HG02973 (cell line): Measurements from ENCODE around the gene FGFBP2.
"Not testable (repeated sequence)": the region's sequence is repeated elsewhere in the genome, so short reads cannot be mapped to it uniquely, and the experiment has no call there.

ENCODE experiments used
- ATAC-seq: cut with Tn5 transposase; IDR thresholded peaks from one replicate; pipeline ENCODE4 v1.9.1; 2021; ENCODE audit warnings: moderate library complexity; ENCODE audit not compliant: unreplicated experiment

FGFBP2 gene

DNA sequence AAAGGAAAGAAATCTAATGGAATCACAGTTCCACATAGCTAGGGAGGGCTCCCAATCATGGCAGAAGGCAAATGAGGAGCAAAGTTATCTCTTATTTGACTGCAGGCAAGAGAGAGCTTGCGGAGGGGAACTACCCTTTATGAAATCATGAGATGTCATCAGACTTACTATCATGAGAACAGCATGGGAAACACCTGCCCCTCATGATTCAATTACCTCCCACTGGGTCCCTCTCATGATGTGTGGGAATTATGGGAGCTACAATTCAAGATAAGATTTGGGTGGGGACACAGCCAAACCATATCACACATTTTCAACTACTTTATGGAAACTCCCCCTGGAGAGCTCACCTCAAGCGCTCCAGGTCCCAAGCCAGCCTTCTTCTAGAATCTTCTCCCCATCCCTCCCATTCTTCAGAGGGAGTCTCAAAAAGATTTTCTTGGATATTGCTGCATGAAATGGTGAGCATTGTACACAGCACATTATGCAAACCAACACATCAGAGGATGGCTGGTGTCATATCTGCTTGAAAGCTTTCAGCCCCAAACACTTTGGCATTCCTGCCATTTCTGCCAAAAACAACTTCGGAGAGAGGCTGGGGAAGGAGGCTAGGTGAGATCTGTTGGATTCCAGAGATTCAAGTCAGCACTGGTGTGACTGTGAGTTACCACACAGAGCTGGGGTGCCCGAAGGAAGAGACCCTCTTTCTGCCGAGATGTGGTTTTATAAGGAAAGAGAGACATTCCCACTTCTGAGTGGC, 31.3 kb downstream of the FGFBP2 start:
- no peak for ATAC-seq

DNA sequence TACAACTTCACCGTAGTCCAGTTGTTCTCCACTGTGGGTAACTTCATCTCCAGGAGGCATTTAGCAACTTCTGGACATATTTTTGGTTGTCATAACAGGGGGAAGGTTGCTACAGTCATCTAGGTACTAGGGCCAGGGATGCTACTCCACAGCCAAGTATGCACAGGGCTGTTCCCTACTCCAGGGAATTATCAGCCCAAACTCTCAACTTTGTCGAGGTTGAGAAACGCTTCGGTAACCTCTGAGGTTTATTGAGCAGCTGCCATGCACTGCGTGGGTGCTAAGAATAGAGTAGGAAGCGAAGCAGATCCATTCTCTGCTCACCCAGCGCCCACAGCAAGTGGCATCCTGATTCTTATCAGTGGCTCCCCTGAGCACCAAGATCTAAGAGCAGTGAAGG, 32.7 kb downstream of the FGFBP2 start:
- no peak for ATAC-seq

DNA sequence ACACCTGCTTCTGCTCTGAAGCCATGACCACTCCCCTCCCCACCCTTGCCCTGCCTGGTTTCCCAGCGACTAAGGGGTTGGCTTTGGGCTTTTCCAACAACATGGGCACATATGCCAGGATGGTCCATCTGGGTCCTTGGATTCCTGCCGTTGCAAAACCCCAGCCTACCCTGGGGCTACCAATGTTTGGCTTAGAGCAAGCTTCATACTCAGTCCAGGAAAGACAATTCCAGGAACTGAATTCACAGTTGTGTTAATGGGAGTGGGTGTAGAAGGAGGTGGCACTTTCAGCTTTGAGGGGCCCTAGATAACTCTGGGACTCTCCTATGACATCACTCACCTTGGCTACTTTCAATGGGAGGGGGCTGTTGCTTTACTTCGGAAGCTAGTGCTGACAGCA, 33.4 kb downstream of the FGFBP2 start:
- ATAC-seq = no peak

DNA sequence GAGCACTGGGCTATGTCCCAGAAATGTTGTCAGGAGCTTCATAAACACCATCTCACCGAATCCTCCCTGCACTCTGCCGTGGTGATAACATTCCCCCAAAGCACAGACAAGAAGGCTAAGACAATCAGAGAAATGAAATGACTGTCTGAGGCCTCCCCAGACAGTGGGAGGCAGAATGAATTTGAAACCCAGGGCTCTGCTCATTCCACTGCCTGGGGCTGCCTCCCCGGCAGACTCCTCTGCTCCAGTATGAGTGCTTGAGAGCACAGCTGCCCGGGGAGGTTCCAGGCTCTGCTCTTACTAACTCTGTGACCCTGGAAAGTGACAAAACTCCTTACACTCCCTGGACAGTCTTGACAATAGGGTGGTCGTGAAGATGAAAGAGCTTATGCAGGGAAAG, 34.1 kb downstream of the FGFBP2 start:
- no peak for ATAC-seq

DNA sequence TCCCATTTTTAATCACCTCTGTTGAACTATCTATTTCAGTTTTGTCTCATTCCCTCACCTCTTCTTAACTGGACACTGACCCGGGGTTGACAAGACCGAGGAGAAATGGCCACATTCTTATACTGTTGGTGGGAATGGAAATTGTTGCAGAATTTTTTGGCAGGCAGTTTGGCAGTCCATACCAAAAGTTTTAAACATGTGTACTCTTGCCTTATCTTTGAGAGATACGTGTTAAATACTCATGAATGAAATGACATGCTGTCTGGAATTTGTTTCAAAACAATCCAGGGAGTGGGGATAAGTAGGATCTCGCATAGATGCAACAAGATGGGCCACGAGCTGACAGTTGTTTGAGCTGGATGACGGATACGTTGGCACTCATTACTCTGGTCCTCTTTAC, 36.5 kb downstream of the FGFBP2 start:
- no peak for ATAC-seq

DNA sequence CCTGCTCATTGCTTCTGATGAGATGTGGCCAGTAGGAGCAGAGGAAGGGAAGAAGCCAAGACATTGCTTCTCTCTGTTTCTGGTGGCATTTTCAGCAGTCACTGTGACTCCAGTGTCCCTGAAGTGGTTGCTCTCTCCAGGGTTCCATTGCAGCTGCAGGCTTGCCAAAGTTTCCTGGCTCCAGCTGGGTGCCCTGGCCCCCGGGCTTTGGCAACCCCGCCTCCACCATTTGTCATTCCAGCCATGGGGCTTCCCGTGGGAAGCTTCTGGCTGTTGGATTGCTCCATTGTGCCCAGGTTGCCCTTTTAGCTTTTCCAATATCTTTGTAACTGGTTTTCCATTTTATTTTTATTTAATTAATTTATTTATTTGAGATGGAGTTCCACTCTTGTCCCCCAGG, 37.1 kb downstream of the FGFBP2 start:
- ATAC-seq = no peak

DNA sequence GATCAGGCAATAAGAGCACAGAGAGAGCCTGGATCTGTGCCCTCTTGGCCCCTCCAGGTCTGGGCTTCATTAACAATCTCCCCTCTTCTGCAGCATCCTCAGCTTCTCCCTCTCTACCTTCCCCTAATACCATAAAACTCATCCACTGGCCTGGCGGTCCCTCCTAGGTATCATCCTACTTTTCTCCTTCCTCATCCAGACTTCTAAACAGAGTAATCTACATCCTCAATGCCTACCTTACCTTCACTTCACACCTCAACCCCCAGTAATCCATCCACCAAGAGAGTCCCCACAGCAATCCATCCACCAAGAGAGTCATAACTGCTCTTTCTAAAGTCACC, 41.4 kb downstream of the FGFBP2 start:
- no peak for ATAC-seq

DNA sequence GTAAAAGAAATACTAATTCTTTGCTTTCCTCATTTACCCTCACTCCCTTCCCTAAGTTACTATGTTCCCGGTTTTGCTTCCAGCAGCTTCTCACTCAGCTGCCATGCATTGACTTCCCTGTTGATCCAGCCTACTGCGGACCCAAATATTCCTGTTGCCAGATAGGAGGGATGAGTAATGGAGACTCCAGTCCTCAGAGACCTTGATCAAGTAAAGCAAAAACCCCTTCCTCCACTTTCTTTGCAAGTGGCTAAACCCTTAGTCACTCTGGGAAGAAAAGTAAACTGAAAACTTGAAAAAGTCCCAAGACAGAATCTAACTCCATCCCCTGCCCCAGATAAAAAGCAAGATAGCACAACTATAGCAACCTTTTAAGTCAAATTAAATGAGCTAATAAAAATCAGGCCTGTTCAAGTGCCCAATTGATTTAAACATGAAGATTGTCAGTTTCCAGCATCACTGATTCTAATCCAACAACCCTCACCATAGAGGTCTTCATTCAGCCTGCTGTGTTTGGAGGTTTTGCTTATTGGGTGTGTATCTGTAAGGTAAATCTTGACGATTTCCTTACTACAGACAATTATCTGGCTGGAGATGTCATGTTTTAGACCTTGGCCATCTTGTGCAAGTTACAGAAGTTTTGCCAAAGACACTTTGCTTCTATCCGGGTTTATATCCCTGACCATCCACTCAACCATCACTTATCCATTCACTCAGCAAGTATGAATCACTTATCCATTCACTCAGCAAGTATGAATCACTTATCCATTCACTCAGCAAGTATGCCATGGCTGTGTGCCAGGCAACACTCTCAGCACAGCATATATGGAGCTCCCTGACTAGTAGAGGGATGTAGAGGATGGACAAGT, 42.0 kb downstream of the FGFBP2 start:
- ATAC-seq = no peak

DNA sequence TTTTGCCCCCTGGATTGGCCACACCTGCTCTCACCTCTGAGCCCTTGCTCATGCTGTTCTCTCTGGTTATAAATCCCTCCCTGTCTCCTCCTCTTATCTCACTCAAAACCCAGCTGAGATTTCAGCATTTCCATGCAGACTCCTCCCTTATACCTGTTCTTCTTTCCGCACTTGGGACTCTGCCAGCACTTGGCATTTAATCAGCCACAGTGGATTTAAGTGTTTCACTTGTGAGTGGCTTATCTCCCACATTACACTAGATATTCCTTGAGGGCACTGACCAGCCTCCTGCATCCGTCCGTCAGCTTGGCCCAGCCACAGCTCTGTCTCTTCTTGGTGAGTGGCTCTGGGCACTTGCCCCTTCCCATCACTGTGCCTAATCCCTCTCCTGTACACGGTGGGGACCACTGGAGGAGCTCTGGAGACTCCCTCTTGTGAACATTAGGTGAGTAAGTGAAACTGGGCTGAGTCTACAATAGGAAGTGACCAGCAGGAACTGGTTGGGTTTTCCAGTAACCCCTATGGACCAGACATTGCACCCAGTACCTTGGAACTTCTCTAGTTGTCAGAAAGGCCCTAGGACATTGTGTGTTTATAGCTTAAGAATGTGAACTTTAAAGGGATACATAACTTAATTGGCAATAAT, 44.4 kb downstream of the FGFBP2 start:
- no peak for ATAC-seq

DNA sequence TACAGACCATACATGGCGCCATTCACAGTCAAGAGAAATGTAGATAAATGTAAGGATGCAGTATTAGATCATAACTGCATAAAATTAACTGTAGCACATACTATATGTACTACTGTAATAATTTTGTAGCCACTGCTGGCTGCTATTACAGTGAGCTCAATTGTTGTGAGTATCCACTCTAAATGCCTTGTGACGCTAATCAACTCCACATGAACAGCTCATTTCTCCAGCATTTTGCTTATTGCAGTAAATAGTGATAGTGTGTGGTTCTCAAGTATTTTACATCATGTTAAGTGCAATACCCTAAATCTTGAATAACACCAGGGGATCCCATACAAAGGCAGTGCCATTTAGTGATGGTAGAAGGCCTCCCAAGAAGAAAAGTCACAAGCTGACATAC, 45.7 kb downstream of the FGFBP2 start:
- ATAC-seq = no peak

DNA sequence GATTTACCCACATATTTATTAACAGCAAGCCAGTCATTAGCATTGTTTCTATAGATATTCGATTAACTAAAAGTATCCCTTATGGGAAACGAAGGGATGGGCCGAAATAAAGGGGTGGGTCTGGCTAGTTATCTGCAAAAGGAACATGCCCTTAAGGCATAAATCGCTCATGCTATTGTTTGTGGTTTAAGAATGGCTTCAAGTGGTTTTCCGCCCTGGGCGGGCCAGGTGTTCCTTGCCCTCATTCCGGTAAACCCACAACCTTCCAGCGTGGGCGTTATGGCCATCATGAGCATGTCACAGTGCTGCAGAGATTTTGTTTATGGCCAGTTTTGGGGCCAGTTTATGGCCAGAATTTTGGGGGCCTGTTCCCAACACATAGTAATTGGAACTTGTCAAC, 46.6 kb downstream of the FGFBP2 start:
- ATAC-seq = not testable (repeated sequence)

DNA sequence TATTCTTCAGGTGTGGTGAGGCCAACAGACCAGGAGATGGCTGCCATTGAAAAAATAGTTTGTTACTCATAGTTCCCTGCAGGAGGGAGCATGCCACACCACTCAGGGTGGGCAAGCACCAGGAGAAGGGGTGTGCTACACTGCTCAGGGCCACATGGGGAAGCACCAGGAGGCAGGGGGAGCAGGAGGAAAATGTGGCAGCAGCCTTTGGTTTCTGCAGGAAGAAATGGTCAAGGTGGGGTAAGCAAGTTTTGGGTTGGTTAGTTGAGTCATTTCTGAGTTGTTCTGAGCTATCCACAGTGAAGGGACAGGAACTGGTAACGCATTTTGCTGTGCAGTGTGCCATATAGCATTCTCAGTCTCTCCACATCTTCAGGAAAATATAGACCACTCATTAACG, 48.2 kb downstream of the FGFBP2 start:
- ATAC-seq = no peak

DNA sequence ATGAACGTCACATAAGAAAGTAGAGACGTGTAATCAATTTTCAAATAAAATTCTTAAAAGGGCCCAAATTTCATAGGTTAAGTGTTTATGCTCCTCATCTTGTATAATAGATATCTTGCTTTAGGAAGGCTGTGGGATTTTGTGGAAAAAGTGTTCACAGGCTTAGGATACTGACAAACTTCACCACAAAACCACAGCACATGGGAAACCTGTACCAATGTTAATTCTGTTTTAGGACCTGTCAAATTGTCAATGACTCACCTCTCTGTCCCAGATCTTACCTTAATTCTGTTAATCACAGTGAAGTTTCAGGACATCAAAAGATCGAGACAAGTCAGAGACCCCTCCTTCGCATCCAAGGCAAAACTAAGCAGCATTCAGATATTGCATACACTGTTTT, 48.7 kb downstream of the FGFBP2 start:
- no peak for ATAC-seq

DNA sequence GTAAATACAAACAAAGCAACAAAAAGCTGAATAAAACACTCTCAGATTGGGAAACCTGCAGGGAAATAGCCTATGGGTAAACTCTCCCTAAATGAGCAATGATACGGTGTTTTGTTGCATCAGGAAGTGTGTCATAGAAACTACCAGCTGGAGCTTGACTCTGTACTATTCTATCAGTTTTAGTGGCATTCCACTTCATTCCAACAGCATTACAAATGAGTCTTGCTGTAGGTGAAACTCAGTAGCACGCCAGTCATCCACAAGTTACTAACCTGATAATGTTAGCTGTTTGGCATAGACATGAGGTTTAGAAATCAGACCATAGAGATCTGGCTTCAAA, 49.4 kb downstream of the FGFBP2 start:
- ATAC-seq = no peak

DNA sequence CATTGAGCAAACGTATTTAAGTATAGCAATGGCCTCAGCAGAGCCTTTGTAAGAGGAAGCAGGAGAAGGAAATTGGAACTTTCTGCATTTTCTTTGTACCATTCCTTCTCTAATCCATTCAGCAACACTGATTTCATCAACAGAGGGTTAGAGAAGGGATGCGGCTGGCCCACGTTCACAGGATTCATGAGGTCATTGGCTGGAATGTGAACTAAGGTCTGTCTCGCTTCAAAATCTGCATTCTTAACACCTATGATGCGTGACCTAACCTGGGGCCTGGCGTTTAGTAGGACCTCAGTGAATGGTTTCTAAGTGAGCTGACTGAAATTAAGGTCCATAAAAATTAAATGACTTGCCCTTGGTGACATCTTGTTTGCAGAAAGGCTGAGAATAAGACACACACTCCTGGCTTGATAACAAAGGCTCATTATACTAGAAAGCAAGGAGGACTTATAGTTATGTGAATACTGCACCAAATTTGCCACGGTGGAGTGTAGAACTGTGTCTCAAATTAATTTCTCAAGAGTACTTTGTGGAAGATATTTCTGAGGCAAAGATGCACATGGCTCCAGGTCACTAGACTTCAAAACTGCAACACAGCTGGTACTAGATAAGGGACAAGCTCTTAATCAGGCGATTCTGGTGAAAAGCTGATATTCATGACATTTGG, 49.9 kb downstream of the FGFBP2 start:
- no peak for ATAC-seq

DNA sequence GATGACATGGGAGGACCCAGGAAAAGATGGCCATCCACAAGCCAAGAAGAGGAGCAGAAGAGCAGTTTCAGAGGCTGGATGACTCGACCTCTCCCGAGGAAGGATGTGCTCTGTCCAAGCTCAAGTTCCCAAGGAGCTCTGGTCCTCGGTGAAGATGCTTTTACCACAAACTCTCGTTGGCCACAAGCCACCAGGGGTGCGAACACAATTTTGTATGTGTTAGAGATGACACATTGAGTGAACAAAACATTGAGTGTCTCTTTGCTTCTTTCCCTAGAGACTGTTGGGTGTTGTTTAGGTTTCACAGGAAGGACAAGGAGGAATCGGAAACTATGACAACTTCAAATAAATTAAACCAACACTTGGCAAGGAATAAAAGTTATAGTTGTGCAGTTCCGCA, 50.7 kb downstream of the FGFBP2 start:
- ATAC-seq = no peak
